NOMO-1 treated with DMSO at 0.1 percent for 48 hours (cell line): ENCODE measurements around the gene CEACAM19.
"Not testable (repeated sequence)": the region's sequence is repeated elsewhere in the genome, so short reads cannot be mapped to it uniquely, and the experiment has no call there.

Experiments used
- DNase-seq: peaks from one replicate; lab custom pipeline; 2025; ENCODE audit not compliant: unreplicated experiment; lab: John Stamatoyannopoulos, UW

The CEACAM19 gene

DNA sequence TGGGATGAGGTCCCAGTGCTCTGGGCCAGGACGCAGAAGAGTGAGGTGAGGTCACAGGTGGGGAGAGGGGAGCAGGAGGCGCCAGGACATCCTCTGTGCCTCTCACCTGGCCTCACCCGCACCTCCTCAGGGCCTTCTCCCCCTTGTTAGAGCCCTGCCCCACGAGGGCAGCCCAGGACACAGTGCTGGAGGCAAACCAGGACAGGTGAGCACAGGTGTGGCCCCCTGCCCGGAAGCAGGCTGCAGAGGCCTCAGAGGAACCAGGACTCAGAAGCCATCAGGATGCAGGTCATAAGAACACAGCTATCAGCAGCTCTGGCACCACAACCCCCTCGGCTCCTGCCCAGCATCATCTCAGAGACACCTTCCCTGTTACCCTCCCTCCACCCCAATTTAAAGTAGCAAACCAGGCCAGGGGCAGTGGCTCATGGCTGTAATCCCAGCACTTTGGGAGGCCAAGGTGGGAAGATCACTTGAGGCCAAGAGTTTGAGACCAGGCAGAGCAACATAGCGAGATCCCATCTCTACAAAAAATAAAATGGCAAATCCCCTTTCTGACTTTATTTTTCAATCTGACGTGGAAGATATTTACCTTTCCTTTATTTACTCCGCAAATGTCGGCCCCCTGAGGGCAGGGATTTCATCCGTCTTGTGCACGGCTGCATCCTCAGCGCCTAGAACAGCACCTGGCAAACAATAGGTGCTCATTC lies 27.4 kb downstream of the CEACAM19 start, which contains the start of gene CEACAM16:
Gene CEACAM16 (plus strand): TSS at position 660 of the 710 bp plus-strand sequence. CDS start 2,306 bp downstream, outside the sequence.
- DNase-seq, result no peak

GRCh38 chr19:44700547-44700946 lies 29.3 kb downstream of the CEACAM19 start:
- no peak for DNase-seq

DNA sequence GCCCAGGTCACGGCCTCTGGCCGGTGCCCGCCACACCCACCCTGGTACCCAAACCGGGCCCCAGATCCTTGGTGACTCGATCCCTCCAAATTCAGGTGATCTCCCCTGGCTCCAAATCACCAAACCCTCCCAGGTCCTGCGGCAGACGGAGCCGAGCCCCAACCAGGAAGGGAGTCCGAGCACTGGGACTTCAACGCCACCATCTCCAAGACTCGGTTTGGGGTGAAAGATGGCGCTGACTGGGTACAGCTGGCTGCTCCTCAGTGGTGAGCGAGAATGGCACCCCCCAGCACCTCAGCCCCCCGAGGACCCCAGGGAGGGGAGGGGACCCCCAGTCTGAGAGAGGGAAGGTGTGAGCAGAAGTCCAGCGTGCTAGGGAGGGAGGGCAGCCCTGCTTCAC lies 29.9 kb downstream of the CEACAM19 start:
- DNase-seq, result no peak

DNA sequence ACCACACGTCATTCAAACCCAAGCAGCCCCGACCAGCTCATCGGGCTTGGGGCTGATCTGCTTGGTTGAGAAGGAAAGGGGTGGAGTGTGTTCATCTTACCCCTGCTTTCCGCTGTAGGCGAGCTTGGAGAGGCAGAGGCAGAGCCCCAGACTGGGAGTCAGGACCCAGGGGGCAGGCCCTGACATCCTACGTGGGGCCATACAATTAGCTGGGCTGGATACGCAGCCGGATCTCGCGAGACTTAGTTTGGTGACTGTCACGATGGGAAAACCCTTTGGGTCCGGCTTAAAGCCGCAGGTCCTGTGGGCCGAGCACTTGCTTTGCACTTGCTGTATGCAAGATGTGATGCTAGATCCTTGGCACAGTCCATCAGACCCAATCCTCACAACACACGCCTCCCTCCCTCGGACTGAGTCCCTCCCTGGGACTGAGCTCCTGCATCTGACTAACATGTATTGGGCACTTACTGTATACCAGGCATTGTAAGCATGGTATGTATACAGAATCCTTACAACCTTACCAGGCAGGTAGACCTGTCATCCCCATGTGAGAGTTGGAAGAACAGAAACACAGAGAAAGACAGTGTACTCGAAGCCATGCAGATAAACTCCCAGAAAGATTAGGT lies 31.4 kb downstream of the CEACAM19 start:
- DNase-seq, result no peak

GRCh38 chr19:44703336-44704078 lies 32.2 kb downstream of the CEACAM19 start:
- DNase-seq, result no peak

- DNase-seq, result no peak
Observed at GRCh38 chr19:44704982-44705381, 33.7 kb downstream of the CEACAM19 start.

GRCh38 chr19:44705502-44706010 lies 34.3 kb downstream of the CEACAM19 start:
- DNase-seq, result no peak

DNA sequence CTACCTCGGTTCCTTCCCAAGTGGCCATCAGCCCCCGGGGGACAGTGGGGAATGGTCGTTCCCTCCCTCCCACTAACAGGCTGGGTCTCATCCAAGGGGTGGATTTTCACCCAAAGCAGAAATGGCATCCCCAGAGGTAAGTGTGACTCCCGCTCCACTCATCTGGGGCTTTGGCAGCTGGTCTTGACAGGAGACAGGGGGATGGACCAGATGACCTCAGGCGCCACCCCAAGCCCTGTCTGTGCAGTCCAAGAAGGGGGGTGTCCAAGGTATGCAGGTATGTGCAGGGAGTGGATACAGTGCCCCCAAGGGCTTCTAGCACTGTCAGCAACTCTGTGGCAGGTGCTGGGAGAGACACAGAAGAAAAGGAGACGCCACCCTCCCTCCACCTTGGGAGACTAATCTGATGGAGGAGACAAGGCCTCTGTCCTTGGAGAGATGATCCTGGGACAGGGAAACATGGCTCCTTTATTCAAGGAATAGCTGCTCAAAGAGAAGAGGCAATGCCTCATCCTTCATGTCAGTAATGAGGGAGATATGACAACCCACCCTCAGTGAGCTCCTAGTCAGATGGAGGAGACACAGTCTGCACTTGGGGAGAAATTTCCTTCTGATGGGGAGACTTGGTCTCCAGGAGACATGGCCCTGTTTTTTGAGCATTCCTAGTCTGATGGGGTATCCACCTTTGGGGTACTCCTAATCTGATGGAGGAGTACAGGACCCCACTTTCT lies 35.4 kb downstream of the CEACAM19 start:
- DNase-seq, result no peak

DNA sequence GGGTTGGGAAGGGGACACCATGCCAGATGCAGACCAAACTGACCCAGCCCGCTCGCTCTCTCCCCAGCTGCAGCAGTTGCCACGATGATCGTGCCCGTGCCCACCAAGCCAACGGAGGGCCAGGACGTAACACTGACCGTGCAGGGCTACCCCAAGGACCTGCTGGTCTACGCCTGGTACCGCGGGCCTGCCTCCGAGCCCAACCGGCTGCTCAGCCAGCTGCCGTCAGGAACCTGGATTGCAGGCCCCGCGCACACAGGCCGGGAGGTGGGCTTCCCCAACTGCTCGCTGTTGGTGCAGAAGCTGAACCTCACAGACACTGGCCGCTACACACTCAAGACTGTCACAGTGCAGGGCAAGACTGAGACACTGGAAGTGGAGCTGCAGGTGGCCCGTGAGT lies 36.5 kb downstream of the CEACAM19 start:
- no peak for DNase-seq

GRCh38 chr19:44708940-44709339 lies 37.7 kb downstream of the CEACAM19 start:
- DNase-seq, result no peak

DNA sequence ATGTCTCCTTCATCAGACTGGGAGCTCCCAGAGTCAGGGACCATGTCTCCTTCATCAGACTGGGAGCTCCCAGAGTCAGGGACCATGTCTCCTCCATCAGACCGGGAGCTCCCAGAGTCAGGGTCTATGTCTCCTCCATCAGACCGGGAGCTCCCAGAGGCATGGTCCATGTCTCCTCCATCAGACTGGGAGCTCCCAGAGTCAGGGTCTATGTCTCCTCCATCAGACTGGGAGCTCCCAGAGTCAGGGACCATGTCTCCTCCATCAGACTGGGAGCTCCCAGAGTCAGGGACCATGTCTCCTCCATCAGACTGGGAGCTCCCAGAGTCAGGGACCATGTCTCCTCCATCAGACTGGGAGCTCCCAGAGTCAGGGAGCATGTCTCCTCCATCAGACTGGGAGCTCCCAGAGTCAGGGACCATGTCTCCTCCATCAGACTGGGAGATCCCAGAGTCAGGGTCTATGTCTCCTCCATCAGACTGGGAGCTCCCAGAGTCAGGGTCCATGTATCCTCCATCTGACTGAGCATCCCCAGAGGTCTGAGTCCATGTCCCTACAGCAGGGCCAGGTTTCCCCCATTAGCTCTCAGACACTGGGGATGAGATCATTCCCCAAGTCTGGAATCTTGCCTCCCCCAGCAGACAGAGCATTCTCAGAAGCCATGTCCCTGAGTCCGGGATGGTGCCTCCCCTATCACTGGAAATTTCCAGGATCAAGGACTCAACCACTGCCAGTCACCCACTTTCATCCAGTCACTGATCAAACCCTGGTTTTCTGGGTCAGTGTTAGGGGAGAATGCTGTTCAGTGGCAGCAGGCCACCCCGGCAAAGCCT lies 38.4 kb downstream of the CEACAM19 start:
- DNase-seq, result not testable (repeated sequence)

DNA sequence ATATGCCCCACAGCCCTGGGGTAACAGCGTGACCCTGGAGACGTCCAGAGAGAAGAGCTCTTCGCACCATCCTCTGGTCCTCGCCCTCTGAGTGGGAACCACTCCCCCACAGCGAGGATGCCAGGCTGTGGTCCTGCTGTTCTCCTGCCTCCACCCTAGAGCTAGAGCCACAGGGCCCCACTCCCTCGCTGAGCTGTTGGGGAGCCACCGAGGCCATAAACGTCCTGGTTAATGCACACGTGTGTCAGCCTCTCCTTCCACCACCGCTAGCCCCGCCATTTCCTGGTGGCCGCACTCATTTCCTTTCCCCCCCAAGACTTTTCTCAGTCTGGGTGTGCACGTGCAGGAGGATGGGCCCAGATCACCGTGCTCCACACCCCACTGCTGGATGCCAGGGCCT lies 39.2 kb downstream of the CEACAM19 start:
- DNase-seq, result no peak

DNA sequence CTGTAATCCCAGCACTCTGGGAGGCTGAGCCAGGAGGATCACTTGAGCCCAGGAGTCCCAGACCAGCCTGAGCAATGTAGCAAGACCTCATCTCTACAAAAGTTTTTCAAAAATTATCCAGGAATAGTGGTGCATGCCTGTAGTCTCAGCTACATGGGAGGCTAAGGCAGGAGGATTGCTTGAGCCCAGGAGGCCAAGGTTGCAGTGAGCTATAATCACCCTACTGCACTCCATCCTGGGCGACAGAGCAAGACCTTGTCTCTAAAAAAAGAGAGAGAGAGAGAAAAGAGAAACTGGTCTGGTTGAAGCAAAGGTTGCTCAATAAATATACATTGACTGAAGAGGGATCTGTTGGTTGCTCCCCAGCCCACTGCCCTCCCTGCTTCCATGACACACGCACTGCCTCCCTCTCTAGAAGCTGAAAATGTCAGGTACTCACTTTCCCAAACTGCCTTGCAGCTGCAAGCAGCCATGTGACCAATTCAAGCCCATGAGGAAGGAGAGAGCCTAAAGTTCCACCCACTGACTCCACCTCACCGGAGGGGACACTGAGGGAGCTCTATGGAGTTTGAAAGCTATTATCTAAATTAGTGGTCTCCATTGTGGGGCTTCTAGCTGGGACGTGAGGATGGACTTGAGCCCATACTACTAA lies 41.7 kb downstream of the CEACAM19 start:
- peak; percentile 29 for DNase-seq

DNA sequence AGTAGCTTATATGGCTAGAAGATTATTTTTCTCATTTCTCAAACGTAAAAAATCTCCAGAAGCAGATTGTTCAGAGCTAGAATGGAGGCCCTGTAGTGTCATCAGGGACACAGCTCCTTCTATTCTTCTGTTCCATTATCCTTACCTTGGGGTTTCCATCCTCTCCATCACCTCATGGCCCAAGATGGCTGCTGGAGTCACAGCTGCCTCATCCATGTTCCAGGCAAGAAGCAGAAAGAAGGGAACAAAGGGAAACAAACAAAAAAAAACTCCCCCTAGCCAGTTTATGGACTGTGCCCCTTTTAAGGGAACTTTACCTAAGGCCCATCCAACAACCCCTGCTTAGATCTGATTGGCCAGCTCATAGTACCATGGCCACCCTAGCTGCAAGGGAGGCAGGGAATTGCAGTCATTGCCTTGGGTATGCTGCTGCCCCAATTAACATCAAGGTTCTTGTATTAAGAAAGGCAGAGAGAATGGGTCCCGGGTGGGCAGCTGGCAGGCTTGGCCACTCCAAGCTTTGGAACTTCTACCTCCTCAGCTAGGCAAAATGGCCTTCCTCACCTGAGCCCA lies 43.4 kb downstream of the CEACAM19 start:
- no peak for DNase-seq

- DNase-seq, result no peak
Observed at GRCh38 chr19:44717603-44718002, 46.3 kb downstream of the CEACAM19 start.

- no peak for DNase-seq
Observed at GRCh38 chr19:44718441-44719261, 47.4 kb downstream of the CEACAM19 start.

DNA sequence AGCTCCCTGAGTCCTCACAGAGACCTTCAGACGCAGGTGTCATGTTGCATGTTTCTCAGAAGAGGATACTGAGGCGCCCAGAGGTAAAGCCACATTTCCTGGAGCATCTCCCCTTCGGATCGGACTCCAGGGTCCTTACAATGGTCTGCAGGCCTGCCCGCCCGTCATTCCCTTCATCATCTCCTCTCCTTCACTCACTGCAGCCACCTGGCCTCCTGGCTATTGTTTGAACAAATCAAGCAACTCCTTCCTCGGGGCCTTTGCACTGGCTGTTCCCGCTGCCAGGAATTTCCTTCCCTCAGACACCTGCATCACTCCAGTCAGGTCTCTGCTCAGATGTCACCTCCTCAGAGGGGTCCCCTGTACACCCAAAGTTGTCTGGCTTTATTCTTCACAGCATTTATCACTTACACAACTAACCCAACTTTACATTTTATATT lies 48.0 kb downstream of the CEACAM19 start:
- no peak for DNase-seq

GRCh38 chr19:44720396-44720795 lies 49.1 kb downstream of the CEACAM19 start:
- not testable (repeated sequence) for DNase-seq
